GM19372 (cell line): ENCODE measurements around the gene GRIA3.
"Not testable (repeated sequence)": the region's sequence is repeated elsewhere in the genome, so short reads cannot be mapped to it uniquely, and the experiment has no call there.

Source experiments
- ATAC-seq: cut with Tn5 transposase; IDR thresholded peaks from one replicate; pipeline ENCODE4 v1.9.1; 2021; ENCODE audit warnings: mild to moderate bottlenecking, low read depth, moderate library complexity; ENCODE audit not compliant: unreplicated experiment

The GRIA3 gene

GRCh38 chrX:123267220-123267619 lies 83.1 kb downstream of the GRIA3 start:
- ATAC-seq: no peak

- no peak for ATAC-seq
These were observed 87.8 kb downstream of the GRIA3 start for GRCh38 chrX:123271902-123272301.

DNA sequence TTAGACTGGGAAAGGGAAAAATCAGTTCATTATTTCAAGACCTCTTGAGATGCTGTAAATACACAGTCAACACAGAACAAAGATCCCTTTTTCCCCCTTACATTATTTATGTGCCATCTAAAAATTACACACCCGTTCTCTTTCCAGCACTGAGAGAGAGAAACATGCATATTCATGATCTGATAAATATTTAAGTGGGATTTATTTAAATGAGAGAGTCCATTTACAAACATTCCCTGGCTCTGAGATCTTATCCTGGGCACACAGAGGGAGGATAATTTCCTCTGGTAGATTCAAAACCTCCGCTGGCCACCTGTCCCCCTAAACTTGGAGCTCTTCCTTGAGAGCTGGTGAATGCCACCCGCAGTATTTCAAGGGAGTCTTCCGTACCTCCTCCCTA lies 88.6 kb downstream of the GRIA3 start:
- ATAC-seq: no peak

GRCh38 chrX:123274796-123275195 lies 90.7 kb downstream of the GRIA3 start:
- ATAC-seq: no peak

- no peak for ATAC-seq
These were observed 93.3 kb downstream of the GRIA3 start for GRCh38 chrX:123277347-123277746.

DNA sequence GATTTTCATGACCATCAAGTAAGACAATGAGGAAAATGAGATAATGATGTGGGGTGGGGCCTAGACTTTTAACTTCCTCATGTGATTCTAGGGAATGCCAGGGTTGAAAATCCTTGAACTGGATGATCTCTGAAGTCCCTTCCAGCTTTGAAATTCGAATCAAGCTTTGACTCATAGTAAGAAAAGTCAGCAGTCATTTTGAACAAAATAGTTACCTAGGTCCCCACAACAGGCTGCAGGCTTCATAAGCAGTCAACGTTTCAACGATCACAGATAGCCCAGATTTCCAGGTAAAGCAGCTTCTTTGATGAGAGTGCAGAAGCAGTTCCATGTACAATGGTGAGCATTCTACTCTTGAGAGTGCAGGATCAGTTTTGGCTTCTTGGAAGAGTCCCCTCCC lies 93.7 kb downstream of the GRIA3 start:
- ATAC-seq: no peak

DNA sequence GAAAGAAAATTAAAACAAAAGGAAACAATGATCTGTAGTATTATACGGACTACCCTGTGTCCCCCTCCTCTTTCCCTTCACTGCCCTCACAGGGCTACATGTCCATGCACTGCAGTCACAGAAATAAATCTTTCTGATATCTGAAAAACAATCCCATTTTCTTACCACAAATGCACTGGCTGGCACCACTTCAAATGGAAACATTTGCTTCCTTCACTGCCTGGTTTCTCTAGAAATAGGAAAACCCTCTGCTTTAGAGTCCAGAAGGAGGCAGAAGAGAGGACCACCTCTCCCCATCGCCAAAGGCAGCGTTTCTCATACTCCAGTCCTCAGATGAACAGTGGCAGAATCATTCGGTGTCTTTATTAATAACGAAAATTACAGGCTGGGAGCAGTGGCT lies 98.2 kb downstream of the GRIA3 start:
- no peak for ATAC-seq

DNA sequence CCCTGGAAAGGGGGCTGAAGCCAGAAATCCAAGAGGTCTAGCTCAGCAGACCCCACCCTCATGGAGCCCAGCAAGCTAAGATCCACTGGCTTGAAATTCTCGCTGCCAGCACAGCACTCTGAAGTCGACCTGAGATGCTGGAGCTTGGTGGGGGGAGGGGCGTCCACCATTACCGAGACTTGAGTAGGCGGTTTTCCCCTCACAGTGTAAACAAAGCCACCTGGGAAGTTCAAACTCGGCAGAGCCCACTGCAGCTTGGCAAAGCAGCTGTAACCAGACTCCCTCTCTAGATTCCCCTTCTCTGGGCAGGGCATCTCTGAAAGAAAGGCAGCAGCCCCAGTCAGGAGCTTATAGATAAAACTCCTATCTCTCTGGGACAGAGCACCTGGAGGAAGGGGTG lies 99.3 kb downstream of the GRIA3 start:
- not testable (repeated sequence) for ATAC-seq

DNA sequence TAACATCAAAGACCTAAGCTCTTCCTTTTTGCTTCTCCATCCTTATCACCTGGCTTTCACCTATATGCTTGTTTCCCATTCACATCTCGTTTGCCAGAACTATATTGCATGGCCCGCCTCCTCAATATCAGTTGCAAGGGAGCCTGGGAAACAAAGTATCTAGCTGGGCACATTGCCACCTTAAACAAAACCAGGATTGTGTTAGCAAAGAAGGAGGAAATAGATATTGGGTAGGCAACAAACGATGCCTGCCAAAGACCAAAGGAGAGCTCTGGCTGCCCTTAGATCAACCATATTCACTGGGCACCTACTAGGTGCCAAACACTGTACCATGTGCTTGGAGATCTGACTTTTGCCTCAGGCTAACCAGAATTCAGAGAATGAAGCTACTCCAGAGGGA lies 107.5 kb downstream of the GRIA3 start:
- no peak for ATAC-seq

GRCh38 chrX:123298026-123298425 lies 113.9 kb downstream of the GRIA3 start:
- ATAC-seq: no peak

GRCh38 chrX:123303429-123303828 lies 119.4 kb downstream of the GRIA3 start:
- ATAC-seq: no peak

DNA sequence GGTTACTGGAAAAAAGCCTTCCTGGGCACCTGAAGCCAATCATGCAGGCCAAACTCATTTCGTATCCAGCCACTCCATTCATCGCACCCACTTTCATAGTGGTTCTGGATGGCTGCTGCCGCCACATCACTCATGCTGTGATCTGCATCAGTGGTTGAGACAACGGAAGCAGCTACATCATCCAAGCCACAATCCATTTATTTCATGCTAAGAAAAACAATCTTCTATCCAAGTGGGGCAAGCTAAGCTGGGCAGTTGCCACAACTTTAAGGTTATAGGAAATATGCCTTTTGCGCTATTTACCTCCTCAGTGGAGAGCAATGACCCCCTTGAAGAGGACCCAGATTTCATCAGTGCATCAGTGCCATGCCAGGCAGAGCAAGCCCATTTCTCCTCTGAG lies 124.6 kb downstream of the GRIA3 start:
- ATAC-seq: no peak

- ATAC-seq: no peak
These were observed 126.0 kb downstream of the GRIA3 start for GRCh38 chrX:123310112-123310511.

GRCh38 chrX:123311486-123311885 lies 127.4 kb downstream of the GRIA3 start:
- no peak for ATAC-seq

DNA sequence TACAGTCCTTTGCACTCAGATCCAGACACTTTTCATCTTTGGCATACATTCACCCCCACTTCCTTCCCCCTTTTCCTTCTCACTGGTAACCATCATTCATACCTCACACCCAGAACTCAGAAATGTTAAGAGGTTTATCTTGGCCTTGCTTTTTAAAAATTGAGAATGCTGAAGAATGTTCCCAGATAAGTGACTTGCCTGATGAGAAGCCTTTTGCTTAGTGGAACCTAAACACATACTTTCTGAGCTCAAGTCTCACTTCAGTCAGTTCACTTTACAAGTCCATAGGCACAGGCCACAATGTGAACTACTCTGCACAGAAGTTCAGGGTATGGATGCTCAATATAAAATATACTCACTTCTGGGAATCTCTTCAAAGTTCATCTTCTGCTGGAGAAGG lies 129.4 kb downstream of the GRIA3 start:
- no peak for ATAC-seq

- ATAC-seq: no peak
These were observed 136.5 kb downstream of the GRIA3 start for GRCh38 chrX:123320622-123321021.

GRCh38 chrX:123322536-123322935 lies 138.5 kb downstream of the GRIA3 start:
- ATAC-seq: no peak

DNA sequence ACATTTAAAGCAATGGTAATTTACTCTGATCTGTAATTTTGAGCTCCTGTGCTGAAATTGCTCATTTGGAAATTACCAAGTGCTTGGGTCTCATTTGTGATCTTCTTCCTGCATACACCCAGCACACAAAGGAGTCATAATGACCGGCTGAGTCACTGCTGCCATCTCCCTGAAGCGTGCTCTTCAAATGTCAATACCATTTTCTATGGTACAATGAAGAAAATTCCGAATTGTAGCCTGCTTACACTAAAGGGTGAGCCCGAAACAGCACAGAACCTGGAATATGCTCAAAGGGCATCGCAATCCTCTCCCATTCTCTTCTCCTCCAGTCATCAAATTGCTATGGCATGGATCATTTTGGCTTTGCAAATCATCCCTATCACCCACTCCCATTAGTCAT lies 140.5 kb downstream of the GRIA3 start:
- no peak for ATAC-seq

DNA sequence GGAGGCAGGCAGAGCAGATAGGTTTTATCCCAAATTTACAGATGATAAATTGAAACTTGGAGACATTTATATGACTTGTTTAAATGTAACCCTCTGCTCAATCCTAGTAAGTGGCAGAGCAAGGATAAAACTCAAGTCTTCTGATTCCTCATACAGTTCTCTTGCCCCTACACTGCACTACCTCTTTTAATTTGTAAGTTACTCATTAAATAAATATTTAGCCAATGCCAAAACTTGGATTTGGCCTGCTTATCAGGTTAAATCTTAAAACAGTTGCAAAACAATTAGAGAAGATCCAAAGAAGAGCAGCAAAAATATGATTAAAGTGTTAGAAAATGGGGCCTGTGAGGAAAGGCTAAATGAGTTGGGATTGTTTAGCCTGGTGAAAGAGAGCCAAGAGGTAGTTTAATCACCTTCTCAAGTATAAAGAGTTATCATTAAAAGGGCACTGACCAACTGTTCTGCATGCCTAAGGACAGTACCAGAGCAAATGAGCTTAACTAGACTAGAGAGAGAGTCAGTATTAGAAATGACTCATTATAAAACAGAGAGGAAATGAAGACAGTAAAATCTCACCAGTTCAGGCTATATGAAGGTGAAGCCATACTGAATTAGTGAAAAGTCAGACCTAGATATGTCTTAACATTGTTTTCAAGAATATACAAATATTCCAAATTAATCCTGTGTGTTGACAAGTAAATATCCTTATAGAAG lies 146.3 kb downstream of the GRIA3 start:
- peak; percentile 79 for ATAC-seq

DNA sequence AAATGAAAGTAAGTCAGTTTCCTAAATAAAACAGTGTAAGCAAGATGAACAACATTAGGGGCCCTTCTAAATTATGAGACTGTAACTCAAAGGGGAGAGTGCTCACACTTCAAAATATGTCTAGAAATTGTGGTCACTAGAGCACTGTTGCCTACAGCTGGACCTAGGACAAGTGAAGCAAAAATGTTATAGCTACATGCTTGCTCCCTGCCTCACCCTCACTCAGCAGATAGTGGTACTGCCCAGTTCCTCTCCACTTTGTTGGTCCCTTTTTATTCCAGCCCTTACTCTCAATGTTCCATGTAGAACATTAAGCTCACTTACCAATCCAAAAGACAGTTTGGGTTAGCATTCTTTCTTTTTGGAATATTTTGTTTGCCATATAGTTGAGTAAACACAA lies 147.3 kb downstream of the GRIA3 start:
- ATAC-seq: peak; percentile 60

GRCh38 chrX:123331859-123332258 lies 147.8 kb downstream of the GRIA3 start:
- peak; percentile 17 for ATAC-seq

- ATAC-seq: no peak
These were observed 152.6 kb downstream of the GRIA3 start for GRCh38 chrX:123336666-123337065.
